Measurements from ENCODE around the gene CDK6.
"Not testable (repeated sequence)": the region's sequence is repeated elsewhere in the genome, so short reads cannot be mapped to it uniquely, and the experiment has no call there.

The CDK6 gene

DNA sequence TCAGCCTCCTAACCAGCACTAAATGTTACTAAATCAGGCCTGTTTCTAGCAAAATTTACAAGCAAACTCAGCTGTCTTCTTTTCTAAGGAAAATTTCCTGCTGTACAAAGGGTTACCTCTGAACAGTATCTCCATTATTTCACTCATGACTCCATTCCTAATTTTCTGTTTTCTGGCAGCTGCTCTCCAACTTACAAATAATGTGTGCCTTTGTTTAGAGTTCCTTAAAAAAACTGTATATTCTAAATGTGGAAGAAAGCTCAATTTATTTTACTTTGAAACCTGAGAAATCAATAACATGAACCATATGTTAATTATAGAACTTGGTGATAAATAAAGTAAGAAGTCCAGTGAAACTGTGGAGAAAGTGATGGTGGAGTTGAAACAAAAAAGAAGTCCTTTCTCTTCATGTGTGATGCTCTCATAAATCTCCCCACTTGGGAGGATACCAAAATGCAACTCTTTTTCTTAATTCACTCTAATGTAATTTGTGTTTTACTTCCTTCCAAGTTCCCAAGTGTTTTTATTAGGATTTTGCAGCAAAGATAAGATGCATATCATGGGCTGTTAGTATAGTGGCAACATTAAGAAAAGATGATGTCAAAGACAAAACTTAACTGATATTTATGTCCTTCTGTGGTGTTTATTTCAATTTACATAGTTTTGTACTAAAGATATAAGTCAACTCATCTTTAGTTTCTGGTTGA lies 74.8 kb downstream of the CDK6 start:
- TF ChIP-seq, protein P1, sequence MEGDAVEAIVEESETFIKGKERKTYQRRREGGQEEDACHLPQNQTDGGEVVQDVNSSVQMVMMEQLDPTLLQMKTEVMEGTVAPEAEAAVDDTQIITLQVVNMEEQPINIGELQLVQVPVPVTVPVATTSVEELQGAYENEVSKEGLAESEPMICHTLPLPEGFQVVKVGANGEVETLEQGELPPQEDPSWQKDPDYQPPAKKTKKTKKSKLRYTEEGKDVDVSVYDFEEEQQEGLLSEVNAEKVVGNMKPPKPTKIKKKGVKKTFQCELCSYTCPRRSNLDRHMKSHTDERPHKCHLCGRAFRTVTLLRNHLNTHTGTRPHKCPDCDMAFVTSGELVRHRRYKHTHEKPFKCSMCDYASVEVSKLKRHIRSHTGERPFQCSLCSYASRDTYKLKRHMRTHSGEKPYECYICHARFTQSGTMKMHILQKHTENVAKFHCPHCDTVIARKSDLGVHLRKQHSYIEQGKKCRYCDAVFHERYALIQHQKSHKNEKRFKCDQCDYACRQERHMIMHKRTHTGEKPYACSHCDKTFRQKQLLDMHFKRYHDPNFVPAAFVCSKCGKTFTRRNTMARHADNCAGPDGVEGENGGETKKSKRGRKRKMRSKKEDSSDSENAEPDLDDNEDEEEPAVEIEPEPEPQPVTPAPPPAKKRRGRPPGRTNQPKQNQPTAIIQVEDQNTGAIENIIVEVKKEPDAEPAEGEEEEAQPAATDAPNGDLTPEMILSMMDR (IDR thresholded peaks at IDR 0.05; ENCODE audit: extremely low read depth, missing control alignments) = no peak
- no peak for DNase-seq (ENCODE audit: low spot score)

DNA sequence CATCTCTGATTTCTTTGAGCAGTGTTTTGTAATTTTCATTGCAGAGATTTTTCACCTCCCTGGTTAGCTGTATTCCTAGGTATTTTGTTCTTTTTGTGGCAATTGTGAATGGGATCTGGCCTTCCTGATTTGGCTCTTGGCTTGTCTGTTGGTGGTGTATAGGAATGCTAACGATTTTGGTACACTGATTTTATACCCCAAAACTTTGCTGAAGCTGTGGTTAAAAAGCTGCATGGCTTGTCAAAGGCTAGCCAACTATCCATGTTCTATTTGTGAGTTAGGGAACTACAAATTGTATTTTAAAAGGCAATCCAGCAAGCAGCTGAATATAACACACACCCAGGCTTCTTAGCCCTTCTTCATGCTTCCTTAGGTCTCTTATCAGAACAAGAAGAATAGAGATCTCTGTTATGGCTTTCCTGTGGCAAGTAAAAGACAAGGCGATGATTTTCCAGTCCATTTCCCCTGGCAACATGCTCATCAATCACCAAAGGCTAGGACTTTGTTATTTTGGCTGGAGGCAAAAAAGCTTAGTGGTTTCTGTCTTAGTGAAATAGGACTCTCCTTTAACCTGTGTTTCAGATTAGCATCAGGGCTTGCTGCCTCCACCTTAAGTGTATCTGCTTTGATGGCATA lies 77.5 kb downstream of the CDK6 start:
- no peak for DNase-seq (ENCODE audit: low spot score)
- TF ChIP-seq, protein P1 (IDR thresholded peaks at IDR 0.05; ENCODE audit: extremely low read depth, missing control alignments) = no peak

DNA sequence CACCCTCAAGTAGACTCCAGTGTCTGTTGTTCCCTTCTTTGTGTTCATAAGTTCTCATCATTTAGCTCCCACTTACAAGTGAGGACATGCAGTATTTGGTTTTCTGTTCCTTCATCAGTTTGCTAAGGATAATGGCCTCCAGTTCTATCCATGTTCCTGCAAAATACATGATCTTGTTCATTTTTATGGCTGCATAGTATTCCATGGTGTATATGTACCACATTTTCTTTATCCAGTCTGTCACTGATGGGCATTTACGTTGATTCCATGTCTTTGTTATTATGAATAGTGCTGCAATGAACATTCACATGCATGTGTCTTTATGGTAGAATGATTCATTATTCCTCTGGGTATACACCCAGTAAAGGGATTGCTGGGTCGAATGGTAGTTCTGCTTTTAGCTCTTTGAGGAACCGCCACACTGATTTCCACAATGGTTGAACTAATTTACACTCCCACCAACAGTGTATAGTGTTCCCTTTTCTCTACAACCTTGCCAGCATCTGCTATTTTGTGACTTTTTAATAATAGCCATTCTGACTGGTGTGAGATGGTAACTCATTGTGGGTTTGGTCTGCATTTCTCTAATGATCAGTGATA lies 79.0 kb downstream of the CDK6 start:
- not testable (repeated sequence) for DNase-seq (ENCODE audit: low spot score)

DNA sequence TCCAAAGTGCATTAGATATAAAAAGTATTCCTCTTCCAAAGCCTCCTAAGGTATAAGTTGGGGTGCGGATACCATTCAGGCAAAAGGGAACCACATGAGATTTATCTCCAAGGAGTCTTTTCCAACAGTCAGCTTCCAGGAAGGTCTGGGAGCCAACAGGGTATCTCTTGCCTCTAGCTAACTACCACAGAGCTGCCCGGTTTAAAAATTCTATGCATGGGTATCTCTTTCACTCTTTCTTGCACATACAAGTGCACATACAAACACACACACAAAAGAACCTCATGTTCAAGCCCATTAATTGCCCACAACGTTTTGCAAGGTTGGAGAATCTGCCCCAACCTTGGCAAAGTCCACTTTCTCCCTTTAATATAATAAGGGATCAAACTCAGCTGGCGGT lies 80.7 kb downstream of the CDK6 start:
- no peak for DNase-seq (ENCODE audit: low spot score)
- TF ChIP-seq, protein P1 (IDR thresholded peaks at IDR 0.05; ENCODE audit: extremely low read depth, missing control alignments) = no peak

DNA sequence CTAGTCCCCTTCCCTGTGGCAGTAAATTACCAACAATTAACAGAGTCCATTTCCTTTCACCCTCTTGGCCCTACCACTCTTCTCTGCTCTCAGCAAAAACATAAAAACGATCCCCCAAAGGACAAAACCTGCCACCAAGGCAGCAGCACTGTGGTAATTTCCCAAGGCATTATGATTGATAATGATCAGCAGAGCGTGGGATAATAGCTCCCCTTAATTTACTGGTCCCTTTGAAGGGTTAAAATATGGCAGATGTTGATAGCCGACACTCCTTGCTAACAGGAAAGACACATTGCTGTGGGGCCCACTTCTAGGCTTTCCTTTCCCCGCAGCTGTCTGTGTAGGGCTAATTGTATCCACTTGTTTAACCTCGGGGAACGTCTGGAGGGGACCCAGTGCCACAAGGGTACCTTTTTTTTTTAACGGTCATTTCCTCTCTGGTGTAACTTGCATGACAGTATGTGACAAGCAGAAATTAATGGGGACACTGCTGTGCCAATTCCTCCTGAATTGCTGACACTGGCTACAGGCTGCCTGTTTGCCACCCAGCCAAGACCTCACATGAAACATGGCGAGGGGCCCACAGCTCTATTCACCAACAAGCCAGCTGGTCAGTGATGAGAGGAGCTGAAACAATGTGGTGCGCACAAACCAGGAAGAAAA lies 81.3 kb downstream of the CDK6 start:
- no peak for DNase-seq (ENCODE audit: low spot score)
- TF ChIP-seq, protein P1 (IDR thresholded peaks at IDR 0.05; ENCODE audit: extremely low read depth, missing control alignments) = no peak

DNA sequence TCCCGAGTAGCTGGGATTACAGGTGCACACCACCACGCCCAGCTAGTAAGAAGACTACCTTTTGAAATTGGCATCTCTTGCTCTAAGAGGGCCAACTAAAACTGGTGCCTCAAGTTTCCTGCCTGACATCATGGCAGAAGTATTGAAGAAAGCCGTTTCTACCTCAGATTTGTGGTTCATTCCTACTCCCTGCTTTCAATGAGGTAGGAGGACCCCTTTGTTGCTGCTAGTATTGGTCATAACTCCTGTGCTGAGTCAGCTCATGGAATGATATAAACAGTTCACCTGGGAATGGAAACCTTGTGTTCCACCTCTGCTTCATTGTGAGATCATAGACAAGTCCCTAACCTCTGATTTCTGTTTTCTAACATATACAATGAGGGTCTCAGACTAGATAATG lies 82.8 kb downstream of the CDK6 start:
- TF ChIP-seq, protein P1 (IDR thresholded peaks at IDR 0.05; ENCODE audit: extremely low read depth, missing control alignments) = no peak
- no peak for DNase-seq (ENCODE audit: low spot score)

DNA sequence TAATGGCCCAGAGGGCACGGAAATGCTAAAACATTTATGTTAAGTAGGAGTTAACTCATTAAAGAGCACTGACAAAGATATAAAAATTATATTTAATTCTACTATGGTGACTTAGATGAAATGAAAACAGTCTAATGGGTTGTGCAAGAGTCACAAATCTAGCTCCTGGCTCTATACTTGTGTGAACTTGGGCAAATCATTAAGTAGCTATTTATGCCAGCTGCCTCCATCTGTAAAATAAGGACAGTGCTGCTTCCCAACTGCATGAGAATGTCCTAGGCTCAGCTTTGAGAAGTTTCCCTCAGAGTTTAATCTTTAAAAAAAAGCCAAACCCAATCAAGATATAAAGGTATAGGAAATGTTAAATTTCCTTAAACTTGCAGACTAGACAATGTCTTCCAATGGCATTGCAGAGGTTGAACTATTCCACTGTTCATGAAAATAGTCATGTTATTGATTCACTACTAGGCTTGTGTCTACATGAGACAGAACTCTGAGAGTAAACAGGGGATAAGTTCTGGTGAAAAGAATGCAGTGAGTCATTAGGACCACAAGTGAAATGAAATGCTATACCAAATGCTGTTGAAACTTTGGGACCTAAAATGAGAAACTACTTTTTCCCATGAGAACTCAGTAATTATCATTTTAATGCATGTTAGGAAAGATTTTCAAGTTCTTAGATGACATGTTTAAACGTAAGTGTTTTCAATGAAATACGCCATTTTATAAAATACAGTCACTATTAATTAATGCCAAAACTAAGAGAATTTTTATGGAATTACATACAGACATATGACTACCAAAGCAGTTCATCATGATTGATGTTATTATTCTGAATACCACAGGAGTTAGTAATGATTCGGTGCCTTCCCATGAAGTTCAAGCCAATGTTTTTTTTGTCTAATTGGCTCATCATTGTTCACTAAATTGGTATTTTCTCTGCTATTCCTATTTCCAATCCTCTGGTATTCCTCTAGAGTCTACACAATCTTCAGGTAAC lies 84.2 kb downstream of the CDK6 start:
- no peak for DNase-seq (ENCODE audit: low spot score)
- TF ChIP-seq, protein P1 (IDR thresholded peaks at IDR 0.05; ENCODE audit: extremely low read depth, missing control alignments) = no peak

Measured in GM20000 (cell line).